Endothelial cell of umbilical vein (primary cell): Measurements from ENCODE around the gene CLIC6. TPM values are rescaled to one million over a fixed set of nuclear protein-coding genes. Genes with fewer than 3 reads are reported as not detected.

Source experiments
- BruUV-seq: library from RNA; stranded (reverse); fragments of 400-500 nt; replicated peaks from 2 replicates; lab custom pipeline; 2021; lab: Mats Ljungman, UMichigan
- CTCF ChIA-PET: fragments of 300-600, 350-600 bp; sonication (Branson Sonifier 250); formaldehyde crosslinking; loops from one replicate; lab custom pipeline; 2021; ENCODE audit warnings: antibody characterized with exemption, inconsistent platforms; lab: Charles Lee
- POLR2A ChIA-PET: fragments of 300-600, 350-600 bp; sonication (Branson Sonifier 250); formaldehyde crosslinking; loops from one replicate; lab custom pipeline; 2021; ENCODE audit warnings: antibody characterized with exemption, inconsistent platforms; lab: Charles Lee
- DNase-seq: peaks from one replicate; pipeline ENCODE4 v3.0.0-alpha.2; 2011; ENCODE audit warnings: low read depth, low spot score
- FAIRE-seq: peaks from 2 replicates; lab custom pipeline; 2011; peaks lifted over from hg19 to GRCh38; lab: Jason Lieb, UNC
- H2AFZ ChIP-seq: 2 replicates; pipeline ENCODE4 v1.6.0; 2012; ENCODE audit warnings: low read depth, low read length, control low read depth, inconsistent platforms
- H3K27ac ChIP-seq: 2 replicates; pipeline ENCODE4 v1.5.1; 2011; ENCODE audit warnings: low read depth, mild to moderate bottlenecking, control low read depth, low read length, moderate library complexity; ENCODE audit not compliant: insufficient read depth
- H3K27me3 ChIP-seq, 2 experiments: 2 replicates each; pipeline versions ENCODE4 v1.6.0 to v1.6.1; 2011; ENCODE audit warnings: low read length in 2 of 2, mixed read lengths in 1 of 2; ENCODE audit not compliant: control insufficient read depth in 2 of 2, insufficient read depth in 2 of 2
- H3K36me3 ChIP-seq, 2 experiments: 2 replicates in 1 of 2; 3 replicates in 1 of 2; pipeline ENCODE4 v1.5.1; 2011; ENCODE audit warnings: low read length in 2 of 2, mild to moderate bottlenecking in 1 of 2, moderate library complexity in 1 of 2; ENCODE audit not compliant: control insufficient read depth in 2 of 2, insufficient read depth in 2 of 2; ENCODE audit errors: extremely low read depth in 1 of 2
- H3K4me1 ChIP-seq: 3 replicates; pipeline ENCODE4 v1.5.1; 2011; ENCODE audit warnings: mild to moderate bottlenecking, low read length; ENCODE audit not compliant: control insufficient read depth, insufficient read depth; ENCODE audit errors: extremely low read depth
- H3K4me2 ChIP-seq: 2 replicates; pipeline ENCODE4 v1.6.1; 2011; ENCODE audit warnings: low read length, control low read depth, mixed read lengths; ENCODE audit not compliant: insufficient read depth
- H3K4me3 ChIP-seq, 3 experiments: fragments of 200-600 bp in 1 of 3; sonication (generic), shearing (Covaris generic) in 1 of 3; replicated peaks in 1 of 3; 2 replicates each; pipeline ENCODE4 v1.5.1; 2011 to 2016; ENCODE audit warnings: control low read depth in 3 of 3, low read length in 3 of 3, mild to moderate bottlenecking in 2 of 3, inconsistent platforms in 1 of 3, low read depth in 1 of 3, moderate library complexity in 1 of 3; ENCODE audit not compliant: insufficient read depth in 1 of 3
- H3K79me2 ChIP-seq: 2 replicates; pipeline ENCODE4 v1.6.0; 2012; ENCODE audit warnings: low read length, inconsistent platforms; ENCODE audit not compliant: control insufficient read depth, insufficient read depth
- H3K9ac ChIP-seq: replicated peaks from 2 replicates; pipeline ENCODE3; 2011; ENCODE audit warnings: low read length, control low read depth; ENCODE audit not compliant: insufficient read depth; ENCODE audit errors: extremely low read depth
- H3K9me1 ChIP-seq: replicated peaks from 3 replicates; pipeline ENCODE4 v1.6.0; 2011; ENCODE audit warnings: mild to moderate bottlenecking, low read length; ENCODE audit not compliant: control insufficient read depth, insufficient read depth; ENCODE audit errors: extremely low read depth
- H3K9me3 ChIP-seq: replicated peaks from 2 replicates; pipeline ENCODE4 v1.5.1; 2012; ENCODE audit warnings: low read length, inconsistent platforms; ENCODE audit not compliant: control insufficient read depth, insufficient read depth
- H4K20me1 ChIP-seq: replicated peaks from 2 replicates; pipeline ENCODE3; 2011; ENCODE audit warnings: mild to moderate bottlenecking, low read length; ENCODE audit not compliant: control insufficient read depth, insufficient read depth; ENCODE audit errors: extremely low read depth
- CTCF ChIP-seq, 2 donors: IDR thresholded peaks; 1 replicate in 1 of 2; 2 replicates in 1 of 2; pipeline ENCODE4 v1.5.1; 2011; ENCODE audit warnings: low read length in 2 of 2, mild to moderate bottlenecking in 2 of 2, moderate library complexity in 2 of 2, control low read depth in 1 of 2, inconsistent platforms in 1 of 2, low read depth in 1 of 2; ENCODE audit not compliant: insufficient read depth in 1 of 2; ENCODE audit errors: extremely low read depth in 1 of 2
- EZH2 ChIP-seq: IDR thresholded peaks from 2 replicates; pipeline ENCODE4 v1.6.1; 2012; ENCODE audit warnings: borderline replicate concordance, low read depth, mild to moderate bottlenecking, moderate library complexity, low read length, inconsistent platforms; ENCODE audit not compliant: severe bottlenecking
- FOS ChIP-seq: IDR thresholded peaks from 2 replicates; pipeline ENCODE4 v1.6.1; 2011; ENCODE audit warnings: mild to moderate bottlenecking, low read length, moderate library complexity, borderline replicate concordance; ENCODE audit not compliant: insufficient read depth
- GATA2 ChIP-seq: IDR thresholded peaks from 2 replicates; pipeline ENCODE4 v1.7.0; 2011; ENCODE audit warnings: low read depth, mild to moderate bottlenecking, moderate library complexity, mixed read lengths, low read length; ENCODE audit not compliant: insufficient read length, insufficient read depth
- JUN ChIP-seq: IDR thresholded peaks from 2 replicates; pipeline ENCODE4 v1.6.1; 2011; ENCODE audit warnings: borderline replicate concordance, low read depth; ENCODE audit not compliant: insufficient read length, insufficient read depth
- MYC ChIP-seq: IDR thresholded peaks from one replicate; pipeline ENCODE4 v1.6.1; 2011; ENCODE audit warnings: mild to moderate bottlenecking, low read depth, low read length
- POLR2A ChIP-seq: IDR thresholded peaks from 2 replicates; pipeline ENCODE4 v1.6.1; 2012; ENCODE audit warnings: low read depth, mild to moderate bottlenecking, control low read depth, low read length
- POLR2AphosphoS5 ChIP-seq: IDR thresholded peaks from 2 replicates; pipeline ENCODE4 v1.6.1; 2012; ENCODE audit warnings: low read depth, mild to moderate bottlenecking, control low read depth, low read length, moderate library complexity; ENCODE audit not compliant: insufficient read depth
- dilution Hi-C: fragments of 300-500 bp; cut with MboI; formaldehyde crosslinking; loops from one replicate; pipeline ENCODE4 v1.15.0; 2019; ENCODE audit warnings: low sequenced_read_pairs; ENCODE audit not compliant: extremely low pct_ligation_motif_present
- intact Hi-C: fragments of 100-400 bp; cut with micrococcal nuclease; formaldehyde crosslinking; loops from one replicate; pipeline ENCODE4 v1.10.0; 2022
- polyA plus RNA-seq, 4 experiments: library from polyadenylated mRNA; depleted of rRNA in 3 of 4; stranded (reverse) in 3 of 4; unstranded in 1 of 4; fragments of >200 nt; gene quantifications; 2 replicates each; pipeline versions ENCODE4 v1.2.1 to v1.2.3, GENCODE V29; 2011 to 2012; ENCODE audit warnings: missing spikeins in 1 of 4
- total RNA-seq: library from RNA; stranded (reverse); gene quantifications from 2 replicates; pipeline ENCODE4 v1.2.3, GENCODE V29; 2021
- TF ChIP-seq, protein P1 (sequence below): IDR thresholded peaks from 2 replicates; pipeline ENCODE4 v1.6.1; 2011; ENCODE audit not compliant: insufficient read depth, insufficient read length

Gene CLIC6
- total and polyA plus RNA-seq, 2 donors (not counting 3 experiments of a cell fraction or from before 2014, with no cell fraction given): not detected

DNA sequence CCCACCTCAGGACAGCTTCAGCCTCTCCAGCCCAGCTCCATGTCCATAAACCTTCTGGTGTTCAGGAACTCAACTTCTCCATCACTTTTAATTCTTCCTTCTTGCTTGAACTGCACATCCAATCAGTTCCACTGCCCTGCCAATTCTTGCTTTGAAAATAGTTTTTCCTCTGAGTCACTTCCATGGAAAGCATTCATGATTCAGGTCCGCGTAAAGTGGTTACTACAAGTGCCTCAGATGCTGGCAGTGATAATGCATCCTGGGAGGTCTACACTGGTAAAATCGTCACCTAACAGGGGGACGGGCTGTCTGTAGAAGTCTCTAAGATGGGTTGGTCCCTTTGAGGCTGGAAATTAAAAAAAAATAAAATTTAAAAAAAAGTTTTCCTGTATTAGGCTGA, 27.9 kb upstream of the CLIC6 start:
- H3K36me3 ChIP-seq: no peaks in the 10 kb centered on the region
- no peaks in the 10 kb centered on the region for H3K9me1 ChIP-seq
- H3K4me3 ChIP-seq: no peak overlapping the region
- H3K4me2 ChIP-seq: no peak overlapping the region
- H3K9ac ChIP-seq: no peak overlapping the region
- peaks cover 5% of the 10 kb centered on the region for H3K4me1 ChIP-seq
- dilution Hi-C loops (no loop called here), intact Hi-C loops (no loop called here)
- no peaks in the 10 kb centered on the region for H3K79me2 ChIP-seq
- peak; percentile 36 for DNase-seq
- H3K9me3 ChIP-seq: no peaks in the 10 kb centered on the region
- POLR2A ChIA-PET: no interaction called here
- no TSS peak for BruUV-seq
- peak; percentile 82 for FAIRE-seq
- CTCF ChIA-PET: interaction anchor here (1.0 to 1.5 kb wide), 3 partner anchors 9 to 130 kb away, joined by 3 to 5 read pairs (median 4); no protein-coding TSS in a partner anchor
- no peaks in the 10 kb centered on the region for H4K20me1 ChIP-seq
- peak; percentile 82 for TF ChIP-seq GATA2
- peak; percentile 30 for TF ChIP-seq FOS
- TF ChIP-seq POLR2AphosphoS5: no peak
- H3K27me3 ChIP-seq: peaks cover 0 to 4% of the 10 kb centered on the region in 2 experiments
- H3K27ac ChIP-seq: no peak overlapping the region
- no peak overlapping the region for H2AFZ ChIP-seq

GRCh38 chr21:34642211-34643075, 26.4 kb upstream of the CLIC6 start:
- no peak overlapping the region for H2AFZ ChIP-seq
- peaks cover 5% of the 10 kb centered on the region for H3K4me1 ChIP-seq
- no peak overlapping the region for H3K4me3 ChIP-seq
- no peak for DNase-seq
- intact Hi-C loops (no loop called here), dilution Hi-C loops (no loop called here)
- CTCF ChIA-PET: interaction anchor here (1.4 kb wide), 1 partner anchor 8 kb away, joined by 3 read pairs; no protein-coding TSS in a partner anchor
- TF ChIP-seq CTCF (IDR thresholded peaks at IDR 0.05; ENCODE audit: extremely low read depth in 1 of 2, insufficient read depth in 1 of 2, low read depth in 1 of 2, low read length in 2 of 2): no peak
- TF ChIP-seq JUN: no peak
- TF ChIP-seq FOS: no peak
- no peak for TF ChIP-seq POLR2A
- TF ChIP-seq EZH2: no peak
- TF ChIP-seq, protein P1, sequence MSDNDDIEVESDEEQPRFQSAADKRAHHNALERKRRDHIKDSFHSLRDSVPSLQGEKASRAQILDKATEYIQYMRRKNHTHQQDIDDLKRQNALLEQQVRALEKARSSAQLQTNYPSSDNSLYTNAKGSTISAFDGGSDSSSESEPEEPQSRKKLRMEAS: no peak
- TF ChIP-seq GATA2: no peak
- no peak for TF ChIP-seq POLR2AphosphoS5
- no peak for TF ChIP-seq MYC
- no peak overlapping the region for H3K27ac ChIP-seq
- POLR2A ChIA-PET: no interaction called here
- H3K36me3 ChIP-seq: no peaks in the 10 kb centered on the region
- FAIRE-seq: no peak
- H3K79me2 ChIP-seq: no peaks in the 10 kb centered on the region
- H3K27me3 ChIP-seq: no peaks in the 10 kb centered on the region
- no peaks in the 10 kb centered on the region for H3K9me1 ChIP-seq
- no TSS peak for BruUV-seq
- no peak overlapping the region for H3K9ac ChIP-seq
- H4K20me1 ChIP-seq: no peaks in the 10 kb centered on the region
- H3K9me3 ChIP-seq: no peaks in the 10 kb centered on the region
- H3K4me2 ChIP-seq: no peak overlapping the region
